ENCODE measurements around the gene SDK2. TPM values are rescaled to one million over a fixed set of nuclear protein-coding genes. Genes with fewer than 3 reads are reported as not detected.

Gene SDK2
- total RNA-seq, 1 donor from 2014 or later = 31.8 TPM

GRCh38 chr17:73301369-73301768 lies 342.9 kb downstream of the SDK2 start:
- no peaks in the 10 kb centered on the region for H3K9me3 Mint-ChIP-seq
- TF ChIP-seq, protein P1, sequence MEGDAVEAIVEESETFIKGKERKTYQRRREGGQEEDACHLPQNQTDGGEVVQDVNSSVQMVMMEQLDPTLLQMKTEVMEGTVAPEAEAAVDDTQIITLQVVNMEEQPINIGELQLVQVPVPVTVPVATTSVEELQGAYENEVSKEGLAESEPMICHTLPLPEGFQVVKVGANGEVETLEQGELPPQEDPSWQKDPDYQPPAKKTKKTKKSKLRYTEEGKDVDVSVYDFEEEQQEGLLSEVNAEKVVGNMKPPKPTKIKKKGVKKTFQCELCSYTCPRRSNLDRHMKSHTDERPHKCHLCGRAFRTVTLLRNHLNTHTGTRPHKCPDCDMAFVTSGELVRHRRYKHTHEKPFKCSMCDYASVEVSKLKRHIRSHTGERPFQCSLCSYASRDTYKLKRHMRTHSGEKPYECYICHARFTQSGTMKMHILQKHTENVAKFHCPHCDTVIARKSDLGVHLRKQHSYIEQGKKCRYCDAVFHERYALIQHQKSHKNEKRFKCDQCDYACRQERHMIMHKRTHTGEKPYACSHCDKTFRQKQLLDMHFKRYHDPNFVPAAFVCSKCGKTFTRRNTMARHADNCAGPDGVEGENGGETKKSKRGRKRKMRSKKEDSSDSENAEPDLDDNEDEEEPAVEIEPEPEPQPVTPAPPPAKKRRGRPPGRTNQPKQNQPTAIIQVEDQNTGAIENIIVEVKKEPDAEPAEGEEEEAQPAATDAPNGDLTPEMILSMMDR (IDR thresholded peaks at IDR 0.05; ENCODE audit: unreplicated experiment) = no peak
- H3K27ac Mint-ChIP-seq = peak overlapping the region; percentile 53
- no peaks in the 10 kb centered on the region for H3K27me3 Mint-ChIP-seq (ENCODE audit: low read depth)
- DNase-seq (ENCODE audit: low spot score in 2 of 2, unreplicated experiment in 2 of 2) = no peak
- peaks cover 6% of the 10 kb centered on the region for H3K36me3 Mint-ChIP-seq
- peaks cover 50% of the 10 kb centered on the region for H3K4me1 Mint-ChIP-seq
- no peak overlapping the region for H3K4me3 Mint-ChIP-seq

DNA sequence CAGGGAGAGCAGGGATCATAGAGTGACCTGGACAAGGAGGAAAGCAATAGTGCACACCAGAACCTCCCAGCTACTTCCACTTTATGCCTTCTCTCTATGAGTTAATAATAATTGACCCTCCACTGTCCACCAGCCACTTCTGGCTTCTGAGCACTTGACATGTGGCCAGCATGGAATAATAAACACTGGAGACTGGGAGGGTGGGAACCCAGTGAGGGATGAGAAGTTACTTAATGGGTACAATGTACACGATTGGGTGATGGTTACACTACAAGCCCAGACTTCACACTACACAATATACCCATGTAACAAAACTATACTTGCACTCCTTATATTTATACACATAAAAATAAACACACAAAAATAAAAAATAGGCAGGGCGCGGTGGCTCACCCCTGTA lies 343.9 kb downstream of the SDK2 start:
- H3K27me3 Mint-ChIP-seq (ENCODE audit: low read depth) = no peaks in the 10 kb centered on the region
- H3K36me3 Mint-ChIP-seq = peaks cover 6% of the 10 kb centered on the region
- TF ChIP-seq, protein P1 (IDR thresholded peaks at IDR 0.05; ENCODE audit: unreplicated experiment) = no peak
- H3K4me1 Mint-ChIP-seq = peaks cover 41% of the 10 kb centered on the region
- peak overlapping the region; percentile 53 for H3K27ac Mint-ChIP-seq
- DNase-seq (ENCODE audit: low spot score in 2 of 2, unreplicated experiment in 2 of 2) = no peak
- no peak overlapping the region for H3K4me3 Mint-ChIP-seq
- no peaks in the 10 kb centered on the region for H3K9me3 Mint-ChIP-seq

GRCh38 chr17:73297934-73298861 lies 346.0 kb downstream of the SDK2 start:
- H3K4me3 Mint-ChIP-seq = no peak overlapping the region
- H3K9me3 Mint-ChIP-seq = no peaks in the 10 kb centered on the region
- H3K27me3 Mint-ChIP-seq (ENCODE audit: low read depth) = no peaks in the 10 kb centered on the region
- peak overlapping the region; percentile 92 for H3K27ac Mint-ChIP-seq
- H3K36me3 Mint-ChIP-seq = peaks cover 5% of the 10 kb centered on the region
- H3K4me1 Mint-ChIP-seq = peaks cover 28% of the 10 kb centered on the region
- TF ChIP-seq, protein P1 (IDR thresholded peaks at IDR 0.05; ENCODE audit: unreplicated experiment) = no peak
- DNase-seq (ENCODE audit: low spot score in 2 of 2, unreplicated experiment in 2 of 2) = no peak

GRCh38 chr17:73293480-73293911 lies 350.7 kb downstream of the SDK2 start:
- Mint-ChIP-seq H3K9me3 (no peaks in the 10 kb centered on the region), H3K4me1 (peaks cover 27% of the 10 kb centered on the region), H3K36me3 (peaks cover 2% of the 10 kb centered on the region), H3K27ac (peak overlapping the region; percentile 88), H3K27me3 (ENCODE audit: low read depth) (no peaks in the 10 kb centered on the region), H3K4me3 (no peak overlapping the region)
- TF ChIP-seq, protein P1 (IDR thresholded peaks at IDR 0.05; ENCODE audit: unreplicated experiment) = no peak
- no peak for DNase-seq (ENCODE audit: low spot score in 2 of 2, unreplicated experiment in 2 of 2)

DNA sequence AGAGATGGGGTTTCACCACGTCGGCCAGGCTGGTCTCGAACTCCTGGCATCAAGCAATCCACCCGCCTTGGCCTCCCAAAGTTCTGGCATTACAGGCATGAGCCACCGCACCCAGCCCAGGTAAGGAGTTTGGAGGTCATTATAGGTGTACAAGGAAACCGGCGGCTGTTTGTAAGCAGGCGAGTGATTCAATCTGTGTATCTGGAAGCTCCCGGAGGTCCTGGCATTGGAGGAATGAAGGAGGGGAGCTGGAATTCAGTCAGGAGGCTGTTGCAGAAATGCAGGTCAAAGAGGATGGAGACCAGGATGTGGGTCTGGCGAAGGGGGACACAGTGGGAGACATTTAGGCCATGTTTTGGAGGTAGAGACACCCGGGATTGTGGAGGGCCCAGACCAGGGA lies 351.2 kb downstream of the SDK2 start:
- no peaks in the 10 kb centered on the region for H3K9me3 Mint-ChIP-seq
- H3K27ac Mint-ChIP-seq = peak overlapping the region; percentile 60
- peaks cover 2% of the 10 kb centered on the region for H3K36me3 Mint-ChIP-seq
- TF ChIP-seq, protein P1 (IDR thresholded peaks at IDR 0.05; ENCODE audit: unreplicated experiment) = no peak
- no peak overlapping the region for H3K4me3 Mint-ChIP-seq
- peaks cover 23% of the 10 kb centered on the region for H3K4me1 Mint-ChIP-seq
- H3K27me3 Mint-ChIP-seq (ENCODE audit: low read depth) = no peaks in the 10 kb centered on the region
- no peak for DNase-seq (ENCODE audit: low spot score in 2 of 2, unreplicated experiment in 2 of 2)

Data from mesothelial cell of epicardium (in vitro differentiated cells).